ENCODE results near the gene PGM5. TPM values are rescaled to one million over a fixed set of nuclear protein-coding genes. Genes with fewer than 3 reads are reported as not detected.

PGM5 gene
- total RNA-seq, 2 experiments from 2014 or later: not detected

- Histone ChIP-seq H3K27ac (ENCODE audit: low read depth, low read length, poor library complexity, severe bottlenecking) (no peak overlapping the region), H3K4me1 (ENCODE audit: insufficient read depth, low read length, poor library complexity, severe bottlenecking) (no peaks in the 10 kb centered on the region), H3K4me2 (ENCODE audit: low read length) (no peak overlapping the region), H3K36me3 (ENCODE audit: insufficient read depth, low read length) (no peaks in the 10 kb centered on the region), H4K20me1 (ENCODE audit: insufficient read depth, low read length) (no peaks in the 10 kb centered on the region), H3K9me2 (ENCODE audit: insufficient read depth, low read length) (no peaks in the 10 kb centered on the region), H3K79me2 (ENCODE audit: insufficient read depth, low read depth, low read length) (no peaks in the 10 kb centered on the region), H3K4me3 (ENCODE audit: low read depth, low read length, poor library complexity, severe bottlenecking) (no peak overlapping the region), H2AFZ (ENCODE audit: low read length) (no peak overlapping the region), H3K9me3 (ENCODE audit: low read length) (no peaks in the 10 kb centered on the region)
- ChIA-PET POLR2A (interaction anchor here (1.7 kb wide), 1 partner anchor 15 kb away, joined by 4 read pairs; no protein-coding TSS in a partner anchor), CTCF (ENCODE audit: unreplicated experiment) (no interaction called here)
- no TSS peak for BruUV-seq (replicated peaks)
- DNase-seq (ENCODE audit: low spot score): no peak
- intact Hi-C loops (cut with micrococcal nuclease; ENCODE audit: unreplicated experiment): no loop called here
- TF ChIP-seq, protein P1, sequence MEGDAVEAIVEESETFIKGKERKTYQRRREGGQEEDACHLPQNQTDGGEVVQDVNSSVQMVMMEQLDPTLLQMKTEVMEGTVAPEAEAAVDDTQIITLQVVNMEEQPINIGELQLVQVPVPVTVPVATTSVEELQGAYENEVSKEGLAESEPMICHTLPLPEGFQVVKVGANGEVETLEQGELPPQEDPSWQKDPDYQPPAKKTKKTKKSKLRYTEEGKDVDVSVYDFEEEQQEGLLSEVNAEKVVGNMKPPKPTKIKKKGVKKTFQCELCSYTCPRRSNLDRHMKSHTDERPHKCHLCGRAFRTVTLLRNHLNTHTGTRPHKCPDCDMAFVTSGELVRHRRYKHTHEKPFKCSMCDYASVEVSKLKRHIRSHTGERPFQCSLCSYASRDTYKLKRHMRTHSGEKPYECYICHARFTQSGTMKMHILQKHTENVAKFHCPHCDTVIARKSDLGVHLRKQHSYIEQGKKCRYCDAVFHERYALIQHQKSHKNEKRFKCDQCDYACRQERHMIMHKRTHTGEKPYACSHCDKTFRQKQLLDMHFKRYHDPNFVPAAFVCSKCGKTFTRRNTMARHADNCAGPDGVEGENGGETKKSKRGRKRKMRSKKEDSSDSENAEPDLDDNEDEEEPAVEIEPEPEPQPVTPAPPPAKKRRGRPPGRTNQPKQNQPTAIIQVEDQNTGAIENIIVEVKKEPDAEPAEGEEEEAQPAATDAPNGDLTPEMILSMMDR (conservative IDR thresholded peaks at IDR 0.05; ENCODE audit: low read length): no peak
- no peak for TF ChIP-seq EZH2phosphoT487 (IDR thresholded peaks at IDR 0.05; ENCODE audit: borderline replicate concordance, low read depth, low read length)
Measured at GRCh38 chr9:68558545-68558944, 202.1 kb downstream of the PGM5 start.

GRCh38 chr9:68560071-68560844 is 203.8 kb downstream of the PGM5 start:
- intact Hi-C loops (cut with micrococcal nuclease; ENCODE audit: unreplicated experiment): no loop called here
- Histone ChIP-seq H2AFZ (ENCODE audit: low read length) (no peak overlapping the region), H3K9me3 (ENCODE audit: low read length) (no peaks in the 10 kb centered on the region), H4K20me1 (ENCODE audit: insufficient read depth, low read length) (no peaks in the 10 kb centered on the region), H3K9me2 (ENCODE audit: insufficient read depth, low read length) (no peaks in the 10 kb centered on the region), H3K4me1 (ENCODE audit: insufficient read depth, low read length, poor library complexity, severe bottlenecking) (no peaks in the 10 kb centered on the region), H3K79me2 (ENCODE audit: insufficient read depth, low read depth, low read length) (no peaks in the 10 kb centered on the region), H3K27ac (ENCODE audit: low read depth, low read length, poor library complexity, severe bottlenecking) (no peak overlapping the region), H3K4me2 (ENCODE audit: low read length) (no peak overlapping the region), H3K36me3 (ENCODE audit: insufficient read depth, low read length) (no peaks in the 10 kb centered on the region), H3K4me3 (ENCODE audit: low read depth, low read length, poor library complexity, severe bottlenecking) (no peak overlapping the region)
- CTCF ChIA-PET (ENCODE audit: unreplicated experiment): interaction anchor here (1.5 kb wide), 1 partner anchor 8 kb away, joined by 4 read pairs; no protein-coding TSS in a partner anchor
- TF ChIP-seq, protein P1 (conservative IDR thresholded peaks at IDR 0.05; ENCODE audit: low read length): peak; percentile 80
- no peak for TF ChIP-seq EZH2phosphoT487 (IDR thresholded peaks at IDR 0.05; ENCODE audit: borderline replicate concordance, low read depth, low read length)
- peak; percentile 54 for DNase-seq (ENCODE audit: low spot score)
- POLR2A ChIA-PET: interaction anchor here (0.8 to 2.2 kb wide), 3 partner anchors 8 to 126 kb away, joined by 3 to 13 read pairs (median 3); no protein-coding TSS in a partner anchor
- no TSS peak for BruUV-seq (replicated peaks)

GRCh38 chr9:68562461-68562860 is 206.1 kb downstream of the PGM5 start:
- CTCF ChIA-PET (ENCODE audit: unreplicated experiment): no interaction called here
- intact Hi-C loops (cut with micrococcal nuclease; ENCODE audit: unreplicated experiment): no loop called here
- no peaks in the 10 kb centered on the region for H4K20me1 ChIP-seq (ENCODE audit: insufficient read depth, low read length)
- TF ChIP-seq EZH2phosphoT487 (IDR thresholded peaks at IDR 0.05; ENCODE audit: borderline replicate concordance, low read depth, low read length): no peak
- TF ChIP-seq, protein P1 (conservative IDR thresholded peaks at IDR 0.05; ENCODE audit: low read length): no peak
- no peak for DNase-seq (ENCODE audit: low spot score)
- no peak overlapping the region for H3K27ac ChIP-seq (ENCODE audit: low read depth, low read length, poor library complexity, severe bottlenecking)
- H3K36me3 ChIP-seq (ENCODE audit: insufficient read depth, low read length): no peaks in the 10 kb centered on the region
- H3K9me3 ChIP-seq (ENCODE audit: low read length): no peaks in the 10 kb centered on the region
- H3K4me3 ChIP-seq (ENCODE audit: low read depth, low read length, poor library complexity, severe bottlenecking): no peak overlapping the region
- H3K79me2 ChIP-seq (ENCODE audit: insufficient read depth, low read depth, low read length): no peaks in the 10 kb centered on the region
- H3K4me2 ChIP-seq (ENCODE audit: low read length): no peak overlapping the region
- POLR2A ChIA-PET: interaction anchor here (0.6 to 2.2 kb wide), 4 partner anchors 9 to 14 kb away, joined by 3 to 13 read pairs (median 6); no protein-coding TSS in a partner anchor
- H3K9me2 ChIP-seq (ENCODE audit: insufficient read depth, low read length): no peaks in the 10 kb centered on the region
- no peak overlapping the region for H2AFZ ChIP-seq (ENCODE audit: low read length)
- no peaks in the 10 kb centered on the region for H3K4me1 ChIP-seq (ENCODE audit: insufficient read depth, low read length, poor library complexity, severe bottlenecking)
- BruUV-seq (replicated peaks): no TSS peak
